Subcutaneous abdominal adipose tissue (tissue), 5 donors: ENCODE data around the gene NRIP3.
"Not testable (repeated sequence)": the region's sequence is repeated elsewhere in the genome, so short reads cannot be mapped to it uniquely, and the experiment has no call there.

Experiments used
- H3K27ac ChIP-seq: one replicate; pipeline ENCODE4 v1.7.0; 2013; ENCODE audit warnings: low read depth, mild to moderate bottlenecking, inconsistent platforms, low read length, moderate library complexity
- H3K27me3 ChIP-seq, 5 donors: one replicate each; pipeline ENCODE4 v1.7.0; 2013; ENCODE audit warnings: low read length in 5 of 5, inconsistent platforms in 1 of 5; ENCODE audit not compliant: control insufficient read depth in 5 of 5, insufficient read depth in 4 of 5
- H3K36me3 ChIP-seq, 5 donors: one replicate each; pipeline ENCODE4 v1.7.0; 2013; ENCODE audit warnings: low read length in 5 of 5; ENCODE audit not compliant: control insufficient read depth in 5 of 5, insufficient read depth in 5 of 5
- H3K4me1 ChIP-seq, 5 donors: one replicate each; pipeline ENCODE4 v1.7.0; 2013; ENCODE audit warnings: low read length in 5 of 5, mild to moderate bottlenecking in 3 of 5, moderate library complexity in 1 of 5; ENCODE audit not compliant: control insufficient read depth in 5 of 5, insufficient read depth in 5 of 5
- H3K4me3 ChIP-seq, 5 donors: one replicate each; pipeline ENCODE4 v1.7.0; 2013; ENCODE audit warnings: low read length in 5 of 5, low read depth in 1 of 5
- H3K9ac ChIP-seq, 5 donors: one replicate each; pipeline ENCODE4 v1.7.0; 2013; ENCODE audit warnings: low read length in 5 of 5, mild to moderate bottlenecking in 4 of 5, moderate library complexity in 3 of 5
- H3K9me3 ChIP-seq, 5 donors: one replicate each; pipeline ENCODE4 v1.7.0; 2013; ENCODE audit warnings: low read length in 5 of 5; ENCODE audit not compliant: control insufficient read depth in 5 of 5
- donor health status: healthy.
- donor health status: healthy.
- donor health status: healthy.
- donor health status: healthy.
- donor health status: healthy.

NRIP3 gene

GRCh38 chr11:8935789-8936188 lies 68.0 kb downstream of the NRIP3 start:
- H3K27ac ChIP-seq, H3K27me3 ChIP-seq, H3K9me3 ChIP-seq, H3K4me3 ChIP-seq, H3K36me3 ChIP-seq, H3K4me1 ChIP-seq, H3K9ac ChIP-seq: not testable (repeated sequence)

- Histone ChIP-seq H3K27me3 (no peaks in the 10 kb centered on the region), H3K36me3 (no peaks in the 10 kb centered on the region), H3K27ac (no peak overlapping the region), H3K9ac (no peak overlapping the region), H3K4me1 (no peaks in the 10 kb centered on the region), H3K4me3 (no peak overlapping the region), H3K9me3 (no peaks in the 10 kb centered on the region)
These were observed 68.9 kb downstream of the NRIP3 start for GRCh38 chr11:8934742-8935488.

GRCh38 chr11:8933931-8934330 lies 69.9 kb downstream of the NRIP3 start:
- H3K9ac ChIP-seq = no peak overlapping the region
- no peaks in the 10 kb centered on the region for H3K9me3 ChIP-seq
- H3K4me1 ChIP-seq = no peaks in the 10 kb centered on the region

GRCh38 chr11:8932564-8933180 lies 71.1 kb downstream of the NRIP3 start, which contains the start of gene C11orf16:
C11orf16 (minus strand) TSS chr11:8932947; CDS start chr11:8932308, 639 bp downstream.
- Histone ChIP-seq H3K27me3 (no peaks in the 10 kb centered on the region), H3K9me3 (no peaks in the 10 kb centered on the region), H3K9ac (no peak within 1 kb of the TSS), H3K4me1 (no peaks in the 10 kb centered on the region), H3K4me3 (no peak within 1 kb of the TSS), H3K36me3 (no peaks in the 10 kb centered on the region), H3K27ac (no peak within 1 kb of the TSS)

More at GRCh38 chr11:8933931-8934330, 69.9 kb downstream of the NRIP3 start:
- no peak overlapping the region for H3K27ac ChIP-seq
- H3K36me3 ChIP-seq = no peaks in the 10 kb centered on the region
- H3K4me3 ChIP-seq = no peak overlapping the region
- H3K27me3 ChIP-seq = no peaks in the 10 kb centered on the region
